Activated T-cell treated with anti-CD3 and anti-CD28 coated beads, Interleukin-2, amount 50 U/mL, for 1 hour (primary cell): ENCODE data around the gene MEPE.

Experiments used
- DNase-seq: peaks from one replicate; pipeline ENCODE4 v3.0.0-alpha.2; 2020

The MEPE gene, protein sequence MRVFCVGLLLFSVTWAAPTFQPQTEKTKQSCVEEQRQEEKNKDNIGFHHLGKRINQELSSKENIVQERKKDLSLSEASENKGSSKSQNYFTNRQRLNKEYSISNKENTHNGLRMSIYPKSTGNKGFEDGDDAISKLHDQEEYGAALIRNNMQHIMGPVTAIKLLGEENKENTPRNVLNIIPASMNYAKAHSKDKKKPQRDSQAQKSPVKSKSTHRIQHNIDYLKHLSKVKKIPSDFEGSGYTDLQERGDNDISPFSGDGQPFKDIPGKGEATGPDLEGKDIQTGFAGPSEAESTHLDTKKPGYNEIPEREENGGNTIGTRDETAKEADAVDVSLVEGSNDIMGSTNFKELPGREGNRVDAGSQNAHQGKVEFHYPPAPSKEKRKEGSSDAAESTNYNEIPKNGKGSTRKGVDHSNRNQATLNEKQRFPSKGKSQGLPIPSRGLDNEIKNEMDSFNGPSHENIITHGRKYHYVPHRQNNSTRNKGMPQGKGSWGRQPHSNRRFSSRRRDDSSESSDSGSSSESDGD

DNA sequence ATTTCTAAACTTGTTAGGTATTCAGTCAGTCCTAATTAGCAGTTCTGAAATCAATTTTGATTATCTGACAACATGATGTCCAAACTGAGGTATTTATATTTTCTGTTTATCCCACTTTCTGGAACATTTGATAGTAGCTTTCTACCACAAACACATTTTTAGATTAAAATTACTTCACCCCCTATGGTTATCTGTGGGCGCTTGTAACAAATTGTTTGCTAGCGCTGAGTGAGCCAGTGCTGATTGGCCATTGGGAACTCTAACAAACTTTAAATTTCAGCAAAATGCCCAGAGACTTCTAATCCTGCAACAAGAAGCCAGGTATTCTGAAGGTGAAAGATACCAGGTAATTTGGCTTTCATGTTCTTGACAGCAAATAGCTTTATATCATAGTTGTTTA is at the start of gene MEPE:
MEPE (plus strand) TSS at position 301 of the 400 bp plus-strand sequence. CDS start 1,746 bp downstream, outside the sequence.
- DNase-seq, result no peak

DNA sequence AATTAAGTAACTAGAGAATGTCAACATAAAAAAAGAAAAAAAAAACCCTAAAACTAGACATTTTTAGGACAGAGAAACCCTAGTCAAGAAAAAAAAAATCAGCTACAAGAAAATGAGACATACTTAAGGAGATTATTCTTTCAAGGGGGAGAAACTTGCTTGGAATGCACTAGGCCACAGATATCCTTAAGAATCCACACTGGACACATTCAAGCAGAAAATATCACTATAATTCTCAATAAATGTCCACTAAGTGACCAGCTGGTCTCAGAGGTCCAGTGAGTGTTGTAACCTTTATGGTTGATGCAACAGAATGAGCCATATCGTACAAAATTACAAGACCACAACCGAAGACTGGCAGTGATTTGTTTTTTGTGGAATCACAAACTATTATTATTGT is 49.0 kb upstream of the MEPE start:
- no peak for DNase-seq

DNA sequence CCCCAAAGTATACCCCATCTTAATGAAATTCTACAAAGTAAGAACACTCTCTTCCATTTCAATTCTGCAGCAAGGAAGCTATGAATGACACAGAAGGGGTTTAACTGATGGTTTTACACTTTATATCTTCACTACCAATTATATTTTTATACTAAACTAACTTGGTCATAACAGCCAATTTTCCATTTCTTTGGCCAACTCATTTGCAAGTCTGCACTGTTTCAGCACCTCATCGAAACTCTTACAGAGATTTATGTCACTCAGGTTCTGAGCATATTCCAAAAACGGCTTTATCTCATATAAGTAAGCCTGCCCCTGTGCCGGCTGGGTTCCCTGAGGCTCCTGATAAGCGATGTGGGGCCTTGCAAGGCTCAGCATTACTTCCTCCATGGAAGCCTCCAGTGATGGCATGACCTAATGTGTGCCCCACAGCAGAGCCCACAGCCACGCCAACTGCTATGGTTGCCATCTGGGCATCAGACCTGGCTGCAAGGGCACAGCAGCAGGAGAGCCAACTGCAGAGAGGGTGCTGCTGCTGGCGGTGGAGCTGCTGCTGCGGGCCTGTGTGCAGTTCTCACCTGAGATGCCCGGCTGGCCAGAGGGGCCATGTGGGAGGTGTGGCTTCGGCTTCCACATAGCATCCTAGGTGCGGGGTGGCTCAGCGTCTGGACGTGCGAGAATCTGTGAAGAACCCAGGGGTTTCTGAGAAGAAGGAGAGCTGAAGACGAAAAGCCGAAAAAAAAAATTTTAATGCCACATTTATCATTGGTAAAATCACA is 46.8 kb upstream of the MEPE start:
- DNase-seq, result no peak

DNA sequence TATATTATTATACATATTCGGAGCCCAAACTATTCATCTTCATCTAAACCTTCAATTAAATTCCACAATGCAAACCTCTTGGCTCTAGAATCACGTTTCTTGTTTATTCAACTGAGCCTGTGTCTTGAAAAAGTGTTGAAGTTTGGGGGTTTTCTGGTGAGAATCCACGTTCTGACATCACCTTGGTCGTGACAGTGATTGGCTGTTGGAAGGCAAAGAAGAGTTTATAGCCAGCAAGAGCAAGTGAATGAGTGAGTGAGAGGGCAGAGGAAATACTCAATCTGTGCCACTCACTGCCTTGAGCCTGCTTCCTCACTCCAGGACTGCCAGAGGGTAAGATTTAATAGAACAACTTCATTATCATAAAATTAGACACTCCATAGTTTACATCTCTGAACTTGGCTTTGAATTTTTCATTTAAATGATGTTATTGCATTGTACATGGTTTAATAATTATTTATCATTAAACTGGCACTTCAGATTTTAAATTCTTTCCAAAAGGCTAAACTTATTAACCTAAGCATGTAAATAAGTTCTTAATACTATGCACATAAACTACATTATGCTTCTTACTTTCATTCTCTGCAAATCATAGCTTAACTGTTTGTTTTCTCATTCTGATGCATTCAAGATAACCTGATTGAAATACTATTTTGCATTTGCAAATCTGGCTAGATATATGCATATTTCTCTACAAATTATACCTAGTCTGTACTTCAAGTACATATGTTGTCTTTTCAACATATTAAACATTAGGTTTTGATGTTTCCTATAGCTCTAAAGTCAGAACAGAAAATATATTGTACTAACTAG is 33.3 kb upstream of the MEPE start, which contains the start of gene IBSP:
IBSP (plus strand) TSS at position 254 of the 813 bp plus-strand sequence. CDS start 2,808 bp downstream, outside the sequence.
- no peak for DNase-seq

DNA sequence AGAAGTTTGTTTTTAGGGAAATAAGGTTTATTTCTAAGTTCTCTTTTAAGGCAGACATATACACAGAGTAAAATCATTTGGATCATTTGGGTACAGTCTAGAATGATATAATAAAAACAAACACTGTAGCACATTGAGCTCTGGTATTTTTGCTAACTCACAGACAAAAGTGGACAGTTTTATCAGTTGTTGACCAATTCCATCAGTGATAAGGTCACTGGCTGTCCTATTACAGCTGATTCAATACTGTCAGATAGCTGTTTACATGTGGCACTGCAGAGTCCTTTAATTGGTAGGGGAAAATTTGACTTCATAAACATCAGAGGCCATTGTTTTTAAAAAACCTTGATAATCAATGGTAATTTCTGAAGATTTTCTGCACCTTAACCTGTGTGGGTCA is 29.9 kb upstream of the MEPE start:
- no peak for DNase-seq

DNA sequence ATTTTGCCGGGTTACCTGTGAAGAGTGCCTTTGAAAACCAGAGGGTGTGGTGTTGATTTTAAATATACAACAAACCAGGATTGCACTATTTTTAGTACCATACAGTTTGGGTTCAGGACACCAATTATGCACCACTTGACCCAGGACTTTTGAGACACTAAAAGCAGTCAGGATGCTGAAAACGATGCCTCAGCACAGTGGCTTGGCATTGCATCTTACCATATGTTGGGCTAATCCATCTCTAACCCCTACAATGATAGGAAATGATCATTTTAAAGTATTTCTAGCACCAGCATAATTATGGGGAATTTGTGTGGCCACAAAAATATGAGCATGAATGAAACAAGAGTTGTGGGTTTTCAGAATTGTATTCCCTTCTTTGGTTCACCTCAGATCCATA is 29.3 kb upstream of the MEPE start:
- DNase-seq, result no peak

DNA sequence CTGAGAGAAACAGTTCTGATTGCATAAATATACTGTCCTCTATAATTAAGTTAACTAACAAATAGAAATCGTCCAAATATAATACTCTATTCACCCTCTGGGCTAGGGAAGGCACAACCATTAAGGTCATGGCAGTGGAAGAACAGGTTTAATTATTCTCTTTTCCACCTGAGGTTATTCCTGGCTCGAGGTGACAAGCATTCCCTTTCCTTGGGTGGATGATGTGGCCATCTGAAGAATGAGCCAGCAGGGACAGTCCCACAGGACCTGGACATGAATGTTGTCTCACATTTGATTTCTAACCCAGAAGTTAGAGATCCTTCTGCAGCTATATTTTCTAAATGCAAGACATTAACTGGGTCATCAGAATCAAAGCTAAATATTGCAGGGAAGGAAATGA is 27.9 kb upstream of the MEPE start:
- DNase-seq, result no peak

DNA sequence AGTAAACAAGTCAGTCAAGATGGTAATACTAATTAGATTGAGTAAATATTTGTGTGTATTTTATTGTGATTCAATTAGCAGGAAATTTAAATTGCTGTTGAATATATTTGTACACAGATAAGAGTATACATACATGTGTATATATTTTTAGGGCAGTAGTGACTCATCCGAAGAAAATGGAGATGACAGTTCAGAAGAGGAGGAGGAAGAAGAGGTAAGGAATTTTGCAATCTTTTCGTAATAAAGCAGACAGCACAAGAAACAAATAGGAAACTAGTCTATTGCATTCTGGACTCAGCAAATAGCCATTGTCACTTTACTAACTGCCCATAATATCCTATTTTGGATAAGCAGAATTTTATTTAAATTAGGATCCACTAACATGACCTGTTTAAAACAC is 26.8 kb upstream of the MEPE start:
- no peak for DNase-seq

DNA sequence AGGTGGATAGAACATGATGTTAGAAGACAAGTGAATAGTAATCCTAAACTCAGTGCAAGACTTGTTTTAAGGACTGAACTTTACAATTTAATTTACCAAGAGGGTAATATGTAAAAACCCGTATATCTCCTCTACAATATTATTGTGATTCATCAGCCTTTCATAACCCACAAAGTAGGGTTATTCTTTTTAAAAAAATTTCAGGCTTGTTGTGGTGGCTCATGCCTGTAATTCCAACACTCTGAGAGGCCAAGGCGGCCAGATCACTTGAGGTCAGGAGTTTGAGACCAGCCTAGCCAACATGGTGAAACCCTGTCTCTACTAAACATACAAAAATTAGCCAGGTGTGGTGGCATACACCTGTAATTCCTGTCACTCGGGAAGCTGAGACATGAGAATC is 26.2 kb upstream of the MEPE start:
- DNase-seq, result no peak

DNA sequence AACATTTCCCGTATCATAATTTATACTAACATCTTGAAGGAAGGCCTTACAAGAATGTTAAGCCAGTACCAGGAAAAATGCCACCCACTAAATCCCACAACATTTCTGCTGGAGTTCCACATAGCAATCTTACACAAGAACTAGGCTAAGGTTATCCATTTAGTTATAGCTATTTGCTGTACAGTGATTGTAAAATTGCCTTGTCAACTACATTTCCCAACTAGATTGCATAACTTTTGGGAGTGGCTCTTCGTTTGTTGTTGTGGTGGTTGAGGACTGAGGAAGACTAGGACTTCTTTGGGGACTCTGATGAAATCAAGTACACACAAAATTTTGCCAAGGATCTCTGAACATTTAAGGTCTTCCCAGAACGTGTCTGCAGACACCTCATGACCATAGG is 25.4 kb upstream of the MEPE start:
- DNase-seq, result no peak

DNA sequence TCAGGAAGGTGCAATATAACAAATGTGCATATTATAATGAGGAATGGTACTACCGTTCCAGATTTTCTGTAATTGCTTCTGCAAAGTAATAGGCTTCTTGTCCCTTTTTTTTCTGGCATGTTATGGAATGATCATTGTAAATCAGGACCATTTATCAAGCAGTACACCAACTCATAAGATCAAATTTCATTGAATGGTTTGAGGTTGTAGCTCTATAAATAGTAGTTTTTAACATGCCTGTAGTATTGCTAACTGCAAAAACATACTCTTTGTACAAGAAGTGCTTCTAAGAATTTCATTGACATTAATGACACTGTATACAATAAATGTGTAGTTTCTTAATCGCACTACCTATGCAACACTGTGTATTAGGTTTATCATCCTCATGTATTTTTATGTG is 20.8 kb upstream of the MEPE start:
- DNase-seq, result no peak

DNA sequence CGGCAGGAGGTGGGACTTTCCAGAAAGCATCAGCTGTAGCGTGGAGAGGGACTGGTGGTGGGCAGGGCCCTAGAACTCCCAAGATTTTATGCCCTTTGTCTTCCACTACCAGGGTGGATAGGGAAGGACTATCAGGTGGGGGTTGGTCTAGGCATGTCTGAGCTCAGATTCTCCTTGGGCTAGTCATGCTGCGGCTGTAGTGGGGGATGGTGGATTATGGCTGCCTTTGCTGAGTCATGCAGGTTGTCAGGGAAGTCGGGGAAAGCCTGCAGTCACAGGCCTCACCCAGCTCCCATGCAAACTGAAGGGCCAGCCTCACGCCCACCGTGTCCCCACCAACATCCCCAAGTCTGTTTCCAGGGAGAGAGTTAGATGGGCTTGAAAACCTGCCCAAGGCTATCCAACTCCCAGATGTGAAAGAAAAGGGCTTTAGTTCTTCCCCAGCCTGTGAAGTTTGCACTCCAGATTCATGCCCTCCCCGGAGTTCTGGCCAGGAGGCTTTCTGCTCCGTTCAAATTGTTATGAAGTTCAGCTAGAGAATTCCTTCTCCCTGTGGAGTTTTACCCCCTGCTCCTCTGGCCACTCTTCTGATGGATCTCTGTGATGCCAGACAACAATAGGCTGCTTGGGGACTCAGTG is 13.4 kb upstream of the MEPE start:
- no peak for DNase-seq

DNA sequence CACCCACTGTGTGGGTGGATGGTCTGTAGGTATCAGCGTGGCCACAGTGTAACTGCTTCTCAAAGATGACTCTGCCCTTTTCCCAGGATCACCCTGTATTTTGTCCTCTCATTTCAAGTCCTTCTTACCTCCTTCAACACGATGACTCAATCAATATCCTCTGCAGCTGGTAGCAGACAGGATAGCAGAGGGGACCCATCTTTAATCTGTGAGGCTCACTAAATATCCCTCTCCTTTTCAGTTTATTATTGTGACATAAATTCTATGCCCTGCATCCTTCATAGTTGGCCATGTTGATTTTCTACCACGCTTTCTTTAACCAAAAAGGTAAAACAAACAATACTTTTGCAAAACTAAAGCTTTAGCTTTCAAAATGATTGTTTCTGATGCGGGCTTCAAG is 9.6 kb upstream of the MEPE start:
- DNase-seq, result no peak

DNA sequence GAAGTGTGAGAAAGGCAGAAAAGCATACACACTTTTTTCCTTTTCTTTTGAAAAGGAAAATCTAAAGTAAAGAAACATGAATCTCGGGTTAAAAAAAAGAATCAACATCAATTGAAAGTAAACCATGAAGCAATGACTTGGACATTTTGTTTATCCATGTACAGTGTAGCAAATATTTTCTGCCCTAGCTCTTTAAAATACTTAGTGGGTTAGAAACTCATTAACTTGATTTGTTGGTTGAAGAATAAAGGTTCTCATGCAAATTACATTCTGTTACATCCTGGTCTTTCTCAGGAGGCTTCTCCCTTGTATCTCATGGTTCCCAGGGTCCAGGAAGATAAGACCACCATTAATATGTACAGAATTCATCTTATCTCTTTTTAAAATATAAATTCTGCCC is 9.0 kb upstream of the MEPE start:
- DNase-seq, result no peak

DNA sequence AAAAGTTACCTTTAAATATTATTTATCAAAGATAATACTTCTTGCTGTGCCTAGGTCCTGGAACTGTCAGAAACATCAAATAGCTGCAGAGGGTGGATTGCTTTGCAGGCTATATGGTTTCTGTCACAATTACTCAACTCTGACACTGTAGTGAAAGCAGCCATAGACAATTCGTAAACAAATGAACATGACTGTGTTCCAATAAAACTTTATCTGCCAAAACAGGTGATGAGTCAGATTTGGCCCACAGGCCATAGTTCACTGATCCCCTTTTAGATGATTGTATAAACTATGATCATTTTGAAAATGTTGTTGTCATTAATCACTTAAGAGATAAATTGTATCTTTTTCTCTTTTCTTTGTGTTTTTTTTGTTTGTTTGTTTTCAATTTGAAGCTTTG is 8.4 kb upstream of the MEPE start:
- DNase-seq, result no peak

DNA sequence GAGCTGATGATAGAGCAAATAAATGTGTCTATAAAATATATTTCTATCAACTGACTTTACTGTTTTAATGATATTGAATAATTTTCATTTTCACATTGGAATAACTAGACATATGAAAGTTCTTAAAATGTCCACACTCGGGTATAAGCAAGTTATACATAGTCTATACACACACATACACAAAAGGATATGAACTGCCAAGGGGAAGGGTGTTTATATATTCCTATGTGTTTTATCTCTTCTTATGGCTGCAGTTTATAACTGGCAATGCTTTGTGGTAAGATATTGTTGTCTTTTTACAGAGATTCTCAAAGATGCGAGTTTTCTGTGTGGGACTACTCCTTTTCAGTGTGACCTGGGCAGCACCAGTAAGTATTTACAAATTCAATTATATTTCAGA is 1.6 kb downstream of the MEPE start:
- DNase-seq, result no peak

DNA sequence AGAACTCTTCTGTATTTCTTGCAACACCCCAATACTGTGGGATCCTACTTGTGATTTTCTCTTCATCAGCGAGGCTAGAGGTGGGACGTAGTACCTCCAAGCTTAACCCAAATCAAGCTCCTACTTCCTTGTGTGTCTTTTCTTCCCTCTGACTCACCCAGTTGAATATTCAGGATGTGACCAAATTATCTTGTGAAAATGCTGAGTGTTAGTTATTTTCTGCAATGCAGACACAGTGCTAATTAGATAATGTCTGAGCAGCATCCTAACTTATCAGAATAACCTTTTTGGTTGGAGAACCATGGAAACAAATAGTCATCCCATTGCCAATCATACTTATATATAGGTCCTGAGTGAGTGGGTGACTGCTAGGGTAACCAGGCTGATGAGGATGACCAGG is 2.4 kb downstream of the MEPE start:
- no peak for DNase-seq

DNA sequence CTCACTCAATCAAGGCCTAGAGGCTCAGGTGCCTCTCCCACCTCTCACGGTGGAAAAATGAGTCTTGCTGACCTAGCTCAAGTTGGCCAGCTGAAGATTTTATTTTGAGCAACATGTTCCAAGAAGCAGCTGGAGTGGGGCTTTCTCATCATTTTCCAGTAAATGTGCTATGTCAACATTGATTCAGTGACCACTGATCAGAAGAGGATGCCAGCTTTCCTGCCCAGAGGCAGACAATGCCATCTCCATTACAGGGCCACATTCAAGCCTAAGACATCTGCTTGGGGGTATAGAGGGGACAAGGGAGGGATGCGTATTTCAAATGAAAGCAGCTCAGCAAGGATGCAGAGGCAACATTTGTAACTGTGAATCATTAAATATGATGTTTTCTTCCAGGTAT is 3.0 kb downstream of the MEPE start:
- no peak for DNase-seq

DNA sequence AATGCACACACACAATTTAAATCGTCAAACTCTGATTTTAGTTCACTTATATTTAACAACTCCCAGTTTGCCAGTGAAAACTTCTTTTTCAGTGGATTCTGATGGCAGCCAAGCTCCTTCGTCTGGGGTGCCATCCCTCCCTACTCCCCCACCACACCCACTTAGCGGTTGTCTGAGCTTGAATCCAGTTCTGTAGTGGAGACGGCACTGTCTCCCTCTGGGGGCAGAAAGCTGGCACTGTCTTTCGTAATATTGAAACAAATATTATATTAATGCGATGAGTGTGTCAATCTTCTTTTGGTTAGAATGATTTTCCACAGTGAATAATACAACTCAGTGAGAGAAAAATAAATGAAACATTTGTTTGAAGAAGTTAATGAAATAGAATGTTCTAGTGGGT is 5.4 kb downstream of the MEPE start:
- no peak for DNase-seq

DNA sequence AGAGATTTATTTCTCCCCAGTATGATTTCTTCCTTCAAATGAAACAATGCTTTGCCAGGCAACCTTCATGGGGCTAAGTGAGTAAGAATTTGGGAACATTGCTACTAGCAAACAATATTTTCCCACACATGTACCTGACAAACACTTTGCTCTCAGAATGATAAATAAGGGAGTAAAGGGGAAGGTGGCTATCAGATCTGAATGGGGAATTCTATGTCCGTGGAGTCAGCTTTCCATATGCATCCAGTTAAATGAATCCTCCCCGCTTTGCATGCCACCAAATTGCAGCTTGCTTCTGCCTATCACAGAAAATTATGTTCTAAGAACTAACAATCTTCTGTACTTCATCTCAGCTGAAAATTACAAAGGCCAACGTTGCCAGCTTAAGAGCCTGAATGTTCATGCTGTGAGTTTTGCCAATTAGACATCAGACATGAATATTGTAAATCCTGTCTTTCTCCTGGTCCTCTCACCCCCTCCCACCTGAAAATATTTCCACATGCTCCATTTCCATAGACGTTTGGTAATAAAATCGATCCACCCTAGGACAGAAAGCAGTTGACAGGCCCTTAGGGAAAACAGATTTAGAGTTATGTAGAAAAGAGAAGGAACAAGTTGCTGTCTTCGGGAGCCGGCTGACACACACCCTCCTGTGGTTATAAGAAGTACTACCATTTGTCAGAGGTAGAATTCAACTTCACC is 6.3 kb downstream of the MEPE start:
- DNase-seq, result no peak

DNA sequence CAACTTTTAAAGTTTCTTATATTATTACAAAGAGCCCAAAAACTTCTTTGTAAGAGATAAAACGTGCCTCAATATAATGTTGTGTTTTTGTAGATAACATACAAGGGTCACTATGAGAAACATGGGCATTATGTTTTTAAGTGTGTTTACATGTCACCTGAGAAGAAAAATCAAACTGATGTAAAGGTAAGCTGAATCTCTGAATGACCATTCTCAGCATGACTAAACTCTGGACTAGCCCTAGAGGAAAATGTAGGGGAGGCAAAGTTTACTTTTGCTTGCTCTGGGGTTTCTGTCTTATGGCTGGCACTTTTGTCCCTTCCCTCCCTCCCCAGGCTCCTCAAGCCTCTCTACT is 6.8 kb downstream of the MEPE start:
- no peak for DNase-seq

DNA sequence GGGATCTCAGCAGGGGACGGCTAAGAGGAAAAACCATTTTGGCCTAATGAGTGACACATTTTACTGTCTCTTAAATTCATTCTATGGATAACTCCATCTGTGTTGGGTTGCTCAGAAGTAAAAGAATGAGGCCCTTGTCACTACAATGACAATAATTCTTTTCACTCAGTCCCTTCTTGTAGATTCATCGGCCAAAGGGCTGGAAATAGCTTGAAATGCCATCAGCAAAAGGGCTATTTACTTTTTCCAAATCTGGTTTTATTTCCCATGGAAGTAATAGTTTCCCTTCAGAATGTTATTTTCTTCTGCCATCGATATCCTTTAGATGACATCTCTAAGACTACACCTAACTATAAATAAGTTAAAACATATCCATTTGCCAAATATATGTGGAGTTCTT is 7.4 kb downstream of the MEPE start:
- DNase-seq, result no peak
